ENCODE measurements around the gene WDFY4.

WDFY4 gene

GRCh38 chr10:48924988-48925387 lies 240.3 kb downstream of the WDFY4 start:
- Histone ChIP-seq H3K27ac (ENCODE audit: low read depth, low read length) (no peak overlapping the region), H3K9me3 (ENCODE audit: insufficient read depth, low read length) (no peaks in the 10 kb centered on the region), H3K9me2 (replicated peaks; ENCODE audit: insufficient read depth, low read length) (no peaks in the 10 kb centered on the region), H3K4me3 (ENCODE audit: insufficient read depth, low read length, poor library complexity, severe bottlenecking) (no peak overlapping the region), H3K27me3 (ENCODE audit: low read length) (no peaks in the 10 kb centered on the region), H3K79me2 (ENCODE audit: insufficient read depth, low read length) (no peaks in the 10 kb centered on the region), H3K9ac (ENCODE audit: low read length) (no peak overlapping the region), H3F3A (ENCODE audit: insufficient read depth) (no peaks in the 10 kb centered on the region), H3K4me2 (ENCODE audit: low read depth, low read length, poor library complexity, severe bottlenecking) (no peak overlapping the region), H4K20me1 (ENCODE audit: low read depth, low read length) (no peaks in the 10 kb centered on the region), H3K36me3 (ENCODE audit: low read length) (no peaks in the 10 kb centered on the region), H2AFZ (ENCODE audit: low read depth, low read length, severe bottlenecking) (no peak overlapping the region)
- no peak for TF ChIP-seq CTCF (IDR thresholded peaks at IDR 0.05; ENCODE audit: insufficient read depth, low read length, poor library complexity, severe bottlenecking)
- TF ChIP-seq EZH2phosphoT487 (conservative IDR thresholded peaks at IDR 0.05; ENCODE audit: low read length) = no peak

- H3K27ac ChIP-seq (ENCODE audit: low read depth, low read length) = no peak overlapping the region
- H3K9ac ChIP-seq (ENCODE audit: low read length) = no peak overlapping the region
- H3K27me3 ChIP-seq (ENCODE audit: low read length) = no peaks in the 10 kb centered on the region
- no peak overlapping the region for H3K4me3 ChIP-seq (ENCODE audit: insufficient read depth, low read length, poor library complexity, severe bottlenecking)
- TF ChIP-seq CTCF (IDR thresholded peaks at IDR 0.05; ENCODE audit: insufficient read depth, low read length, poor library complexity, severe bottlenecking) (no peak), EZH2phosphoT487 (conservative IDR thresholded peaks at IDR 0.05; ENCODE audit: low read length) (no peak)
- H2AFZ ChIP-seq (ENCODE audit: low read depth, low read length, severe bottlenecking) = no peak overlapping the region
- H3K9me2 ChIP-seq (replicated peaks; ENCODE audit: insufficient read depth, low read length) = no peaks in the 10 kb centered on the region
- no peaks in the 10 kb centered on the region for H3K9me3 ChIP-seq (ENCODE audit: insufficient read depth, low read length)
- H3F3A ChIP-seq (ENCODE audit: insufficient read depth) = no peaks in the 10 kb centered on the region
- no peaks in the 10 kb centered on the region for H3K36me3 ChIP-seq (ENCODE audit: low read length)
- no peaks in the 10 kb centered on the region for H3K79me2 ChIP-seq (ENCODE audit: insufficient read depth, low read length)
- H3K4me2 ChIP-seq (ENCODE audit: low read depth, low read length, poor library complexity, severe bottlenecking) = no peak overlapping the region
- H4K20me1 ChIP-seq (ENCODE audit: low read depth, low read length) = no peaks in the 10 kb centered on the region
Observed at GRCh38 chr10:48926255-48926654, 241.6 kb downstream of the WDFY4 start.

- no peak overlapping the region for H3K27ac ChIP-seq (ENCODE audit: low read depth, low read length)
- no peaks in the 10 kb centered on the region for H3K9me3 ChIP-seq (ENCODE audit: insufficient read depth, low read length)
- no peaks in the 10 kb centered on the region for H3K79me2 ChIP-seq (ENCODE audit: insufficient read depth, low read length)
- TF ChIP-seq EZH2phosphoT487 (conservative IDR thresholded peaks at IDR 0.05; ENCODE audit: low read length) = no peak
- TF ChIP-seq CTCF (IDR thresholded peaks at IDR 0.05; ENCODE audit: insufficient read depth, low read length, poor library complexity, severe bottlenecking) = no peak
- H3K4me3 ChIP-seq (ENCODE audit: insufficient read depth, low read length, poor library complexity, severe bottlenecking) = no peak overlapping the region
- H3K27me3 ChIP-seq (ENCODE audit: low read length) = no peaks in the 10 kb centered on the region
- H2AFZ ChIP-seq (ENCODE audit: low read depth, low read length, severe bottlenecking) = no peak overlapping the region
- H3K4me2 ChIP-seq (ENCODE audit: low read depth, low read length, poor library complexity, severe bottlenecking) = no peak overlapping the region
- H3K36me3 ChIP-seq (ENCODE audit: low read length) = no peaks in the 10 kb centered on the region
- H4K20me1 ChIP-seq (ENCODE audit: low read depth, low read length) = no peaks in the 10 kb centered on the region
- no peaks in the 10 kb centered on the region for H3F3A ChIP-seq (ENCODE audit: insufficient read depth)
- no peaks in the 10 kb centered on the region for H3K9me2 ChIP-seq (replicated peaks; ENCODE audit: insufficient read depth, low read length)
- H3K9ac ChIP-seq (ENCODE audit: low read length) = no peak overlapping the region
Observed at GRCh38 chr10:48926764-48927540, 242.3 kb downstream of the WDFY4 start.
